ENCODE results near the gene CREB3L1.

CREB3L1 gene

GRCh38 chr11:46335271-46335670 is 57.8 kb downstream of the CREB3L1 start:
- no peak overlapping the region for H3K4me3 ChIP-seq (ENCODE audit: low read depth, low read length)
- TF ChIP-seq CTCF (IDR thresholded peaks at IDR 0.05; ENCODE audit: borderline replicate concordance, insufficient read depth, low read depth, low read length), result no peak

DNA sequence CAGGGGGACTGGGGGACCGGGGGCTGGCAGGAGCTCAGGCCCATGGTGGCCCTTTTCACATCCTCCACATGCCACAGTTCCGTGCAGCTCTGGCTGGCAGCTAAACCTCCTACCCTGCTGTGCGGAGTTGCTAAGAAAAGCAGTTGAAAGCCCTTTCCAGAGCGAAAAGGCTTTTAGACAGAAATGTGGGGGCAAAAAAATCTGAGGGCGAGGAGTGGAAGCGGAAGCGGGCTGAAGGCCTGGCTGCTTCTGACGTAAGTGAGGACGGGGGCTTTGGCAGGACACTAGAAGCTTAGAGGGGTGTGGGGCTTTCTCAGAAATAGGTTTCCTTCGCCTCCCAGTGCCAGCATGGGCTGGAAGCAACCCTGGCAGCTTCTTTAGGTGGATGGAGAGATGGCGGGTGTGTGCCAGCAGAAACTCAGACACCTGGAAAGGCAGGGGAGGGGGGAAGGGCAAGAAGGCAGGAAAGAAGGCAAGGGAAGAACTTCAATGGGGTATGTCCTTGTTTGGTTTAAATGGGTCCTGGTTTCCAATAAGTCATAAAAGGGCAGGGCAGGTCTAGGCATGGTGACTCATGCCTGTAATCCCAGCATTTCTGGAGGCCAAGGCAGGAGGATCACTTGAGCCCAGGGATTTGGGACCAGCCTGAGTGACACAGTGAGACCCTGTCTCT is 58.6 kb downstream of the CREB3L1 start:
- TF ChIP-seq CTCF (IDR thresholded peaks at IDR 0.05; ENCODE audit: borderline replicate concordance, insufficient read depth, low read depth, low read length), result no peak
- no peak overlapping the region for H3K4me3 ChIP-seq (ENCODE audit: low read depth, low read length)

DNA sequence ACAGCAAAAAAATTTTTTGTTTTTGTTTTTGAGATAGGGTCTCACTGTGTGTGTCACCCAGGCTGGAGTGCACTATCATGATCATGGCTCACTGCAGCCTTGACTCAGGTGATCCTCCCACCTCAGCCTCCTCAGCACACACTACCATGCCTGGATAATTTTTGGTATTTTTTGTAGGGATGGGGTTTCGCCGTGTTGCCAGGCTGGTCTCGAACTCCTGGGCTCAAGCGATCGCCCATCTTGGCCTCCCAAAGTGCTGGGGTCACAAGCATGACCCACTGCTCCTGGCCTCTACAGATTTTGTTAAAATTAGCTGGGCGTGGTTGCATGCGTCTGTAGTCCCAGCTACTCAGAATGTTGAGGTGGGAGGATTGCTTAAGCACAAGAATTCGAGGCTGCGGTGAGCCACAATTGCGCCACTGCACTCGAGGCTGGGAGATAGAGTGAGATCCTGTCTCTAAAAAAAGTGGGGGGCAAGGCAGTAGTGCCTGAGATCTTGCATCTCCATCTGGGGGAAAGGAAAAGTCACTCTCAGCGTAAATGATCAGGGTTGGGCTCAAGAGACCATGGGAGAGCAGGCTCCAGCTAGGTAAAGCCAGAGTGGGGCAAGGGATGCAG is 59.2 kb downstream of the CREB3L1 start:
- no peak for TF ChIP-seq CTCF (IDR thresholded peaks at IDR 0.05; ENCODE audit: borderline replicate concordance, insufficient read depth, low read depth, low read length)
- H3K4me3 ChIP-seq (ENCODE audit: low read depth, low read length), result no peak overlapping the region

GRCh38 chr11:46337626-46338345 is 60.3 kb downstream of the CREB3L1 start:
- no peak overlapping the region for H3K4me3 ChIP-seq (ENCODE audit: low read depth, low read length)
- no peak for TF ChIP-seq CTCF (IDR thresholded peaks at IDR 0.05; ENCODE audit: borderline replicate concordance, insufficient read depth, low read depth, low read length)

GRCh38 chr11:46338636-46338987 is 61.1 kb downstream of the CREB3L1 start:
- no peak overlapping the region for H3K4me3 ChIP-seq (ENCODE audit: low read depth, low read length)
- no peak for TF ChIP-seq CTCF (IDR thresholded peaks at IDR 0.05; ENCODE audit: borderline replicate concordance, insufficient read depth, low read depth, low read length)

- H3K4me3 ChIP-seq (ENCODE audit: low read depth, low read length), result no peak overlapping the region
- no peak for TF ChIP-seq CTCF (IDR thresholded peaks at IDR 0.05; ENCODE audit: borderline replicate concordance, insufficient read depth, low read depth, low read length)
Measured at GRCh38 chr11:46338988-46339666, 61.7 kb downstream of the CREB3L1 start.
